GM18870 (cell line): ENCODE results near the gene VEGFB.
"Not testable (repeated sequence)": the region's sequence is repeated elsewhere in the genome, so short reads cannot be mapped to it uniquely, and the experiment has no call there.

Experiments
- ATAC-seq: cut with Tn5 transposase; IDR thresholded peaks from one replicate; pipeline ENCODE4 v1.9.1; 2021; ENCODE audit warnings: moderate library complexity; ENCODE audit not compliant: unreplicated experiment

The VEGFB gene

GRCh38 chr11:64245797-64246620 lies 11.6 kb downstream of the VEGFB start:
- ATAC-seq, result no peak

GRCh38 chr11:64246621-64246870 lies 12.2 kb downstream of the VEGFB start:
- ATAC-seq, result not testable (repeated sequence)

DNA sequence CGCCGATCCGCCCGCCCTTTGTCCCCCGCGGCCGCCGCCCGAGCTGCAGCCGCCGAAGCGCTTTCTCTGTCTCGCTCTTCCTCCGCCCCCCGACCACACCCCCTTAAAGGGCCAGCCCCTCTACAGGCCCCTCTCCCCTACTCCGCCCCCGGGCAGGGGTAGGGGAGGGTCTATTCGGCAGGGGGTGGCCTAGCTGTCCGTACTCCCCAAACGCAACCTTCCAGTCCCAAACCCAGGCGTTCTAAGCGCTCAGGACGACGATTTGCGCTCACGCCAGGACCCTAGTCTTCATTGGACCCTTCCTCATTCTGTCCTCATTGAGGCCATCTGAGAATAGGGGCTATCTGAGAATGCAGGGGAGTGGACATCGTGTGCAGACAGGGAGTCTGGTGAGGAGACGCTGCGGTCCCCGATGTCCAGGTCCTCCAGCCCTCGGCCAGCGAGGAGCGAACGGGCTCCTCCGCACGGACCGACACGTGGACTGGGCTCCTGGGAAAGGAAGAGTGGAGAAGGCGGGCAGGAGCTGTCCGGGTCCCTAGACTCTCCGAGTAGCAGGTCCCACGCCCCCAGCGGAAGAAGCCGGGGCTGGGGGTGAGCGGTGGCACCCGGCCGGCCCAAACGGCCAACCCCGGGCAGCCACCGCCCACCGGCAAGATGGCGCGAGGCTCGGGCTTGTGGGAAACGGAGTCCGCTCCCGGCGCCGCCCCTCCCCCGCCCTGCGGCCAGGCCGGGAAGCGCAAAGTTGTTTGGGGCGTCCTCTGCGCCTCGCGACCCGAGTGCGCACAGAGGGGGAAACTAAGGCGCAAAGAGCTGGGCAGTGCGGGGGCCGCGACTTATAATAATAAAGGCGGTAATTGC lies 12.7 kb downstream of the VEGFB start, which contains the start of gene PPP1R14B:
PPP1R14B (minus strand) TSS at position 73 of the 858 bp plus-strand sequence. CDS start 270 bp downstream, outside the sequence.
- ATAC-seq, result no peak

DNA sequence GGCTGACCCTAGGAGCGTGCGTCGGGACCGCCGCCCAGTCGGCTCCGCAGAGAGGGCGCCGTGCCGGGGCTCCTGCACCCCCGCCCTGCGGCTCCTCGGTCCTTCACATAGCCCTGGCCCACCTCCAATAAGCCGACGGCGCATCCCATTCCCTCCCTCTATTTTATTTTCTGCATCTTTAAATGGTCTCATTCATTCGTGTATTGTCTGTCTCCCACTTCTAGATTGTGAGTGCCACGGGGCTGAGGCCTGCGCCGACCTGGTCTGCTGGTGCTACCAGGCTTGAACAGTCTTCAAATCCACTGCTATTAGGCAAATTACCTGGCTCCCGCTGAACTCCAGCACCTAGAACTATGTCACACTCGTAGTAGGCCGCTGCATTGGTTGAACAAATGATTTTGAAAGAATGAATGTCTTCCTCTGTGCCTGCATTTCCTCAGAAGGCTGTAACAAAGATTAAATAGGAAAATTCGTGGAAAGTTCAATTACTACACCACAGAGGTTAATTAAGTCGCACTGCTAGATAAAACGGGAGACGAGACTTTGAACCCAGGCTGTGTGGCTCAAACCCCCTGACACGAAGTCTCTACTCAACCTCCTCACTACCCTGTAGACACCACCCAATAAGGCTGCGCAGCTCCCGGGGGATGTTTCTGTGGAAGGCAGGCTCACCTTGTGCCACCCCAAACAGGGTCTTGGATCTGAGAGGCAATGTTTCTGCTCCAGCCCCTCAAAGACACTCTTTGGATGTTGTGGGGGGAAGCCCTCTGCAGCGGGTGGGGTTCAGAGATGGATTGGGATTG lies 13.5 kb downstream of the VEGFB start:
- ATAC-seq, result no peak

- ATAC-seq, result no peak
These were observed 14.2 kb downstream of the VEGFB start for GRCh38 chr11:64248578-64248977.

DNA sequence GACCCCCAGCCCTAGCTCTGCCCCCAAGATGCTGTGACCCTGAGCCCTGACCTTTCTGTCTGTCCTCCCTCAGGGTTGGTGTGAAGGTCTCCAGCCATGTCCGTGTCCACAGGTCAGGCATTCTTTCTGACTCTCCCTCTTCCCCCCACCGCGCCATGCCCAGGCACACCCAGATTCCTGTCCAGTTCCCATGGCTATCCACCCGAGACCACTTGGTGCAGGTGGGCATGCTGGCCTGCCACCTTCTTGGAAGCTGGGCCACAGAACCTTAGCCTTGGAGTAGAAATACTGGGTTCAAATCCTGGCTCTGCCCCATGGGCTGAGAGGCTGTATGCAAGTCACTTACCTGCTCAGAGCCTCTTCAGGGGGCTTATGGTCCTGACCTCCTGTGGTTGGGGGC lies 14.7 kb downstream of the VEGFB start:
- no peak for ATAC-seq

GRCh38 chr11:64249563-64250414 lies 15.4 kb downstream of the VEGFB start:
- ATAC-seq, result no peak

GRCh38 chr11:64250415-64251015 lies 16.1 kb downstream of the VEGFB start:
- no peak for ATAC-seq

GRCh38 chr11:64251016-64251752 lies 16.8 kb downstream of the VEGFB start, which contains the start of gene PLCB3:
Gene PLCB3, plus strand, starts transcription at chr11:64251530. Its CDS starts 120 bp downstream, at chr11:64251650.
- ATAC-seq, result no peak

DNA sequence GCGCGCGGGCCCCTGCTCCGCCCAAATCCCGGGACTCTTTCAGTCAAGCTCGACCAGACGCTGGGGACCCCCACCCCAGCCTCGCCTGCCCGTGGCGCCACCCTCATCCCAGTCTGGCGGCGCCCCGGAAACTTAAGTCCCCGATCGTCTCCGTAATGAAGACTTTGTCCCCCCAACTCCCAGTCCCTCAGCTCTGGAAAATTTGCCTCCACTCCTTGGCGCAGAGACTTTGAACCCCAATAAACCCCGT lies 17.3 kb downstream of the VEGFB start:
- no peak for ATAC-seq

- ATAC-seq, result no peak
These were observed 17.9 kb downstream of the VEGFB start for GRCh38 chr11:64252003-64252872.

- no peak for ATAC-seq
These were observed 18.7 kb downstream of the VEGFB start for GRCh38 chr11:64253043-64253442.

- ATAC-seq, result no peak
These were observed 19.1 kb downstream of the VEGFB start for GRCh38 chr11:64253481-64253880.

- ATAC-seq, result no peak
These were observed 19.9 kb downstream of the VEGFB start for GRCh38 chr11:64254326-64254725.

GRCh38 chr11:64255135-64256128 lies 21.0 kb downstream of the VEGFB start:
- no peak for ATAC-seq

DNA sequence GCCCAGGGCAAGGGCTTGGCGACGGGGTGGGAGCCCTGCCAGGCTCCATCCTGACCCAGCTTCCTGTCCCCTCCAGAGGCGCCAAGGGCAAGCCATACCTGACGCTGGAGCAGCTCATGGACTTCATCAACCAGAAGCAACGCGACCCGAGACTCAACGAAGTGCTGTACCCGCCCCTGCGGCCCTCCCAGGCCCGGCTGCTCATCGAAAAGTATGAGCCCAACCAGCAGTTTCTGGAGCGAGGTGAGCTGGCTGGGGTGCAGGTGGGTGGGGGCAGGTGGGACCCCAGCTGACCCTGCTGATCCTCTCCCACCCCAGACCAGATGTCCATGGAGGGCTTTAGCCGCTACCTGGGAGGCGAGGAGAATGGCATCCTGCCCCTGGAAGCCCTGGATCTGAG lies 21.9 kb downstream of the VEGFB start:
- ATAC-seq, result no peak

GRCh38 chr11:64258356-64258755 lies 24.0 kb downstream of the VEGFB start:
- ATAC-seq, result no peak
